NK-92 treated with Interleukin-12 subunit alpha and Interleukin-12 subunit beta, amount 100 ng/mL, for 24 hours (cell line): ENCODE results near the gene GTF3C1.
A peak's percentile ranks its signal among the peaks of the same experiment; 100 is the strongest.
"Not testable (repeated sequence)": the region's sequence is repeated elsewhere in the genome, so short reads cannot be mapped to it uniquely, and the experiment has no call there.

Experiments
- DNase-seq: peaks from one replicate; lab custom pipeline; 2025; lab: John Stamatoyannopoulos, UW

Gene GTF3C1, protein sequence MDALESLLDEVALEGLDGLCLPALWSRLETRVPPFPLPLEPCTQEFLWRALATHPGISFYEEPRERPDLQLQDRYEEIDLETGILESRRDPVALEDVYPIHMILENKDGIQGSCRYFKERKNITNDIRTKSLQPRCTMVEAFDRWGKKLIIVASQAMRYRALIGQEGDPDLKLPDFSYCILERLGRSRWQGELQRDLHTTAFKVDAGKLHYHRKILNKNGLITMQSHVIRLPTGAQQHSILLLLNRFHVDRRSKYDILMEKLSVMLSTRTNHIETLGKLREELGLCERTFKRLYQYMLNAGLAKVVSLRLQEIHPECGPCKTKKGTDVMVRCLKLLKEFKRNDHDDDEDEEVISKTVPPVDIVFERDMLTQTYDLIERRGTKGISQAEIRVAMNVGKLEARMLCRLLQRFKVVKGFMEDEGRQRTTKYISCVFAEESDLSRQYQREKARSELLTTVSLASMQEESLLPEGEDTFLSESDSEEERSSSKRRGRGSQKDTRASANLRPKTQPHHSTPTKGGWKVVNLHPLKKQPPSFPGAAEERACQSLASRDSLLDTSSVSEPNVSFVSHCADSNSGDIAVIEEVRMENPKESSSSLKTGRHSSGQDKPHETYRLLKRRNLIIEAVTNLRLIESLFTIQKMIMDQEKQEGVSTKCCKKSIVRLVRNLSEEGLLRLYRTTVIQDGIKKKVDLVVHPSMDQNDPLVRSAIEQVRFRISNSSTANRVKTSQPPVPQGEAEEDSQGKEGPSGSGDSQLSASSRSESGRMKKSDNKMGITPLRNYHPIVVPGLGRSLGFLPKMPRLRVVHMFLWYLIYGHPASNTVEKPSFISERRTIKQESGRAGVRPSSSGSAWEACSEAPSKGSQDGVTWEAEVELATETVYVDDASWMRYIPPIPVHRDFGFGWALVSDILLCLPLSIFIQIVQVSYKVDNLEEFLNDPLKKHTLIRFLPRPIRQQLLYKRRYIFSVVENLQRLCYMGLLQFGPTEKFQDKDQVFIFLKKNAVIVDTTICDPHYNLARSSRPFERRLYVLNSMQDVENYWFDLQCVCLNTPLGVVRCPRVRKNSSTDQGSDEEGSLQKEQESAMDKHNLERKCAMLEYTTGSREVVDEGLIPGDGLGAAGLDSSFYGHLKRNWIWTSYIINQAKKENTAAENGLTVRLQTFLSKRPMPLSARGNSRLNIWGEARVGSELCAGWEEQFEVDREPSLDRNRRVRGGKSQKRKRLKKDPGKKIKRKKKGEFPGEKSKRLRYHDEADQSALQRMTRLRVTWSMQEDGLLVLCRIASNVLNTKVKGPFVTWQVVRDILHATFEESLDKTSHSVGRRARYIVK (N-terminal part only)

DNA sequence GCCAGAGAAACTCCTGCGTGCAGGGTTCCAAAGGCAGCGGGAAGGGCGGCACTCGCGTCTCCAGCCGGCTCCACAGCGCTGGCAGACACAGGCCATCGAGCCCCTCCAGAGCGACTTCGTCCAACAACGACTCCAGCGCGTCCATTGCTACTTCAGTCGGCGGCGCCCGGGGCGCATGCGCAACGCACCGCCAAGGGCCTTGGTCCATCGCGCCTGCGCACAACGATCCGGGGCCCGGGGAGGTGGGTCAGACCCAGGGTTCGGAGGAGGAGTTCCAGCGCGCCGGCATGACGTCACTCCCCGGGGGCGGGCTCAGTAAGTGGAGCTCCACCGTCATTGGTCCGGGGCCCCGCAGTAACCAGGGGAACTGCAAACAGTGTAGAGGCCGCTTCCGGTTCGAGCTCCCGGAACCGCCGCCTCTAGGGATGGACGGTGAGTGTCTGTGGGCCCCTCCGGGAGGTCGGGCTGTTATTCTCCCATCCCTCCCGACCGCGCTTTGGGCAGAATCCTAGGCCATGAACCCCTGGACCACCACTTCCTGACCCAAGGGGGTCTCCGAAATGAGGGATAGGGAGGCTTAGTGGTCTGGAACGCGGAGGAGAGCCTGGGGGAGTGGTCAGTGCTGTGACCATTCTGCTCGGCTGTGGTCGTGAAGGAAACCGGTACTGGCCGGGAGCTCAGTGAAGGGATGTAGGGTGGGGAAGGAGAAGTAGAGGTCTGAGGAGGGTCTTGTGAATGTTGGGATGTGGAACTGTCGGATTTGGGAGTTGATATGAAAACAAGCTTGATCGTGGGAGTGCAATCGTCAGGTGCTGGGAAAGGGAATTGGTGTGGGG, at the start of gene GTF3C1, which contains the start of gene KATNIP:
TSS of gene GTF3C1 (minus strand) at position 168 of the 836 bp plus-strand sequence. CDS start at position 145, 23 bp downstream.
TSS of gene KATNIP (plus strand) at position 399 of the 836 bp plus-strand sequence. CDS start at position 426, 27 bp downstream.
- DNase-seq = peak; percentile 100

DNA sequence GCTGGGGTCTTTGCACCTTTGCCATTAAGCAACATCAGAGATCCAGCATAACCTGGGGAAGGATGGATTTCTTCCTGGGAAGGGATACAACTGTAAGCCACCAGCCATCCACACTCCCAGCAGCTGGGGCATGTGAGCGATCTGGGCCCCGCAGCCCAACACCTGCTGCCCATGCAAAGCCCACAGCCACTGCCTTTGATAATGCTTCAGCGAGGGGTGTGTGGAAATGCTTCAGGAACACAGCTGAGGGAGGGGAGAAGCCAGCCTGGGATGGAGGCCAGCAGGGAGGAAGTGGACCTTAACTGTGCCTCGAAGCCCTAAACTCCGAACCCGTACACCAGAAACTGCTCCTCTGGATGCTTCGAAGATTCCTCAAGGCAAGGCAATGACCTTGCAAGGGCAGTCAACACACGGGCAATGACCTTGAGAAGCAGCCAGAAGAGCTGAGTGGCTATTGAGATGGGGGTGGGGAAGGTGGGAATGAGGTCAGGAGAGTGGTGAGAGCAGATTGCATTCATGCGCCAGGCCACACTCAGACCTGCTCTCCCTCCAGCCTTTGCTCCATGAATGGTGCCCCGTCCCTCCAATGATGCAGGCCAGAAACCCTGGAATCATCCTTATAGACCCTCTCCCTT, 49.3 kb upstream of the GTF3C1 start:
- DNase-seq = no peak

DNA sequence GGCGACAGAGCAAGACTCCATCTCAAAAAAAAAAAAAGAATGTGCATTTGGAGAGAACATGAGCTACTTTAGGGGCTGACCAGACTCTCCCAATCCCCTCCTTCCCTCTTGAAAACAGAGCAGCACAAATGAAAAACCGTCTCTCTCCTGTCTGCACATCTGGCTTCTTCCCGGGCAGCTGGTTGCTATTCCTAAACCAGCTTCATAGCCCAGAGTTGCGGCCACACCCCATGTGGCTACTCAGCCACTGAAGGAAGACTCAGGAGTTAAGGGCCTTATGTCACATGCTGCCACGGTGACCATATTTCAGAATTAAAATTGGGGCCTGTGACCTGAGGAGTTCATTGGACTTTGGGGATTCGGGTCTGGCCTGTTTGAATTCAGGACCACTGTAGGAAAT, 48.5 kb upstream of the GTF3C1 start:
- no peak for DNase-seq

DNA sequence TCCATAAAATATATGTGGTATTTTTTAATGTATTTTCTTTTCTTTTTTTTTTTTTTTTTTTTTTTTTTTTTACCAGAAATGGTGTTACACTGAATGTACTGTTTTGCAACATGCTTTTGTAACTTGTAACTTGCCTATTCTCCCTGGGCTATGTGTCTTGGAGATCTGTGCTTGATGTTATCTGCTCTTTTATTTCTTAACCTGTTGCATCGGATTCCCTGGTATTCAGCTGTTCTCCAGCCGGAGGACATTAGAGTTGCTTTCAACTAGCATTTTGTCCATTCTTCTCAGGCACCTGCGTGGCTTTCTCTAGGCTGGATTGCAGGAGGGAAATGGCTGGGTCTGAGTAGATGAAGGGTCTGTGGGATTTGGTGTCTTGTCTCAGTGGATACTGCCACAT, 47.6 kb upstream of the GTF3C1 start:
- no peak for DNase-seq

DNA sequence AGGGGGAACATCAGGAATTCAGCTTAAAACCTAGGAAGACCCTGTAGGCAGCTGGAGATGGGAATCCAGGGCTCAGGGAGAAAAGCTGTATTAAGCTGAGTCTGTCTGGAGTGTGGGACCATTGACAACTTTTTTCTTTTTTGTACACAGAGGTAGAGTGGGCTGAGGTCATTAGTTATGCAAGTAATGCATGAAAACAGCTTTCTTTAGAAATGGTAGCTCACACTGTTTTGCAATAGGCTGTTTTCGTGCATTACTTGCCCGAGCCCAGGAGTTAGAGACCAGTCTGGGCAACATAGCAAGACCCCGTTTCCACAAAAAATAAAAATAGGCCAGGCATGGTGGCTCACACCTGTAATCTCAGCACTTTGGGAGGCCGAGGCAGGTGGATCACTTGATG, 46.7 kb upstream of the GTF3C1 start:
- no peak for DNase-seq

DNA sequence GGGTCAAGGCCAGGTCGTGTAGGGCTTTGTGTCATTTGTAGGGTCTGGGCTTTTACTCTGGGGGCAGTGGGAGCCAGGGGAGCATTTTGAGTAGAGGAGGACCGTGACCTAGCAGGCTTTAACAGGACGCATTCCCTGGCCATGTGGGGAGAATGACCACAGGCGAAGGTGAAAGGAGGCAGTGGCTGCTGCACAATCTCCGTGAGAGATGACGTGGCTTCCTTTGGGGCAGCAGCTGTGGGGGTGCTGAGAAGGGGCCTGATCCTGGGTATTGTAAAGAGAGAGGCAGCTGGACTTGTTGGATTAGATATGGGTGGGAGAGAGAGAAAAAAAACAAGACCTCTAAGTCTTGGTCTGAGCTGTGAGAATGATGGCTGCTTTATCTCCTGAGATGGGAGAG, 46.3 kb upstream of the GTF3C1 start:
- no peak for DNase-seq

DNA sequence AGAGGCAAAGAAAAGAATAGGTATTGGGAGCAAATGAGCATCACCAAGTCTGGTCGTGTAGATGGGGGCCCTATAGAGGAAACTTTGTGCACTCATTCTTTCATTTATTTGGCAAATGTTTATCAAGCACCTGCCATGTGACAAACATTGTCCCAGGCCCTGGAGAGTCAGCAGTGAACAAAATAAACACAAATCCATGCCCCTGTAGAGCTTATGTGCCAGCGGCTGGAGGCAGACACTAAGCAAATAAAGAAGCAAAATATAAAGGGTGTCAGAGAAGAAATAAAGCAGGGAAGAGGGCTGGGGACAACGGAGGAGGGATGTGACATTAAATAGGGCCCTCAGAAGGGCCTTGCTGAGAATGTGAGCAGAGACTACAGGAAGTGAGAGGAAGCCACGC, 45.8 kb upstream of the GTF3C1 start:
- no peak for DNase-seq

DNA sequence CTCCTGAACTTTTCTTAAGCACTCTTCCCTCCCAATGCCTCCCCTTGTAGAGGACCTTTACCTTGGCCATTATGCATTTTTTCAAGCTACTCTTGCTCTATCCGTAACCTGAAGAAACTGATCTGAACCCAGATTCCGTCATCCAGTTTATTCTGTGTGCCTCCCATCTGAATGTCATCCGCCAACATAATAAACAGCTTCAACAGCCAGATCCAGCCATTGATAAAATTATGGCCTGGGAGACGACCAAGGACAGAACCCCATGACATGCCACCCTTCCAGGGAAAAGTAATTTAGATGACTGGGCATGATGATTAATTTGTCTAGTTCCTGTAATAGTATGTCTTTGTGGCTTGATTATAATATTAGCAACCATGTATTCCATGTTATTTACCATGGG, 42.1 kb upstream of the GTF3C1 start:
- DNase-seq = no peak

DNA sequence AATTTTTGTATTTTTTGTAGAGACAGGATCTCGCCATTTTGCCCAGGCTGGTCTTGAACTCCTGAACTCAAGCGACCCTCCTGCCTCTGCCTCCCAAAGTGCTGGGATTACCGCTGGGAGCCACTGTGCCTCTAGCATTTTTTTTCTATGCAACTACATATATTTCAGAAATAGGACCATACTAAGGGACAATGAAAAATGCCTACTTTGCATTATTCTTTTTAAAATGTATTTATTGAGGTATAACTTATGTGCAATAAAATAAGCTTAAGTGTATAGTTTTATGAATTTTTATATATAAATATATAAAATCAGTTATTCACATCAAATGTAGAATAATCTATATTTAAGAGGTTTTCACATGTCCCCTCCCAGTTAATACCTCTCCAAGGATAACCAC, 38.3 kb upstream of the GTF3C1 start:
- DNase-seq = no peak

DNA sequence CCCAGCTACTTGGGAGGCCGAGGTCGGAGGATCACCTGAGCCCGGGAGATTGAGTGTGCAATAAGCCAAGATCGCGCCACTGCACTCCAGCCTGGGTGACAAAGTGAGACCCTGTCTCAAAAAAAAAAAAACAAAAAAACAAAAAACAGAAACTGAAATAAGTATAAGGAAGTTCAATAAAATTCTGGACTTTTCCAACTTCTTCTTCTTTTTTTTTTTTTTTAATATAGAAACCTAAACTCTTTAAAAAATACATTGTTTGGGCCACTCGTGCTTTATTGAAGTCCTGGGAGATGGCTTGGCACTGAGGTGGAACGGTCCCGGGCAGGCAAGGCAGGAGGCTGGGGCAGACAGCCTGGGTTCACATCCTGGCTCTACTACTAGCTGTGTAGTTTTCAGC, 37.0 kb upstream of the GTF3C1 start:
- no peak for DNase-seq

DNA sequence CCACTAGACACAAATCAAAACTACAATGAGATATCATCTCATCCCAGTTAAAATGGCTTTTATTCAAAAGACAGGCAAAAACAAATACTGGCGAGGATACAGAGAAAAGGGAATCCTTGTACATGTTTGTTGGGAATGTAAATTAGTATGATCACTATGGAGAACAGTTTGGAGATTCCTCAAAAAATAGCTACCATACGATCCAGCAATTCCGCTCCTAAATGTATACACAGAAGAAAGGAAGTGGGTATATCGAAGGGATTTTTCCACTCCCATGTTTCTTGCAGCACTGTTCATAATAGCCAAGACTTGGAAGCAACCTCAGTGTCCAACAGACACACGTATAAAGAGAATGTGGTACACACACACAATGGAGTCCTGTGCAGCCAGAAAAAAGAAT, 35.5 kb upstream of the GTF3C1 start:
- no peak for DNase-seq

DNA sequence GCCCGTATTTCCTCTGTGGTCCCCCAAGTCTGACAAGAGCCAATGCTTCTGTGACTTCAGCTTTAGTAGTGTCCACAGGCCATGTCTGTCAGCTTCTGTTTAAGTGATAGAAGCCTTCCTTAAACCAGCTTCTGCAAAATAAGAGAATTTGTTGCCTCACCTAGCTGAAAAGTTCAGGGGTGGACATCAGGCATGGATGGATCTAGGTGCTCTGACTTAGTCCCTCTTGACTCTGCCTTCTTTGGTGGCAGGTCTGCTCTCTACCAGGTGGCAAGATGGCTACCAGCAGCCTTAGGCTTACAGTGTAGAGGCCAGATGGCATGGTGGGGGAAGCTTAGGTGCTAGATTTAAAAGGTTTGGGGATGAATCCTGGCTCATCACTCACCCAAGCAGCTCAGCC, 33.9 kb upstream of the GTF3C1 start:
- DNase-seq = no peak

DNA sequence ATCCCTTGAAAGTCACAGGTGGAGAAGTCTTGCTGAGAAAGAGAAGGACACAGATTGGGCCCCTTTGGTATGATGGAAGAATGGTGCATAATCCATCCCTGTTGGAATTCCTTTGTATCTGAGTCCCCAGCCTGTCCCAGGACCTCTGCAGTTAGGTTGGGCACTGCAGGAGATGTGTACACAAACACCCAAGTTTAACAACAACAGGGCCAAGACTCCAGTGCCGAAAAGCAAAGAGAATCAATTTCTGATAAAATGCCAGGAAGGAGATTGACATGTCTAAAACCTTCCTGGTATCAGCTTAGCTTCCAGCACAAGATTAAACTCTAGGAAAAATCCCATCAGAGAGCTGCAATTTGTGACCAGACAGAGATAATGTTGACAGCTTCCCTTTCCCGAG, 33.2 kb upstream of the GTF3C1 start:
- DNase-seq = no peak

DNA sequence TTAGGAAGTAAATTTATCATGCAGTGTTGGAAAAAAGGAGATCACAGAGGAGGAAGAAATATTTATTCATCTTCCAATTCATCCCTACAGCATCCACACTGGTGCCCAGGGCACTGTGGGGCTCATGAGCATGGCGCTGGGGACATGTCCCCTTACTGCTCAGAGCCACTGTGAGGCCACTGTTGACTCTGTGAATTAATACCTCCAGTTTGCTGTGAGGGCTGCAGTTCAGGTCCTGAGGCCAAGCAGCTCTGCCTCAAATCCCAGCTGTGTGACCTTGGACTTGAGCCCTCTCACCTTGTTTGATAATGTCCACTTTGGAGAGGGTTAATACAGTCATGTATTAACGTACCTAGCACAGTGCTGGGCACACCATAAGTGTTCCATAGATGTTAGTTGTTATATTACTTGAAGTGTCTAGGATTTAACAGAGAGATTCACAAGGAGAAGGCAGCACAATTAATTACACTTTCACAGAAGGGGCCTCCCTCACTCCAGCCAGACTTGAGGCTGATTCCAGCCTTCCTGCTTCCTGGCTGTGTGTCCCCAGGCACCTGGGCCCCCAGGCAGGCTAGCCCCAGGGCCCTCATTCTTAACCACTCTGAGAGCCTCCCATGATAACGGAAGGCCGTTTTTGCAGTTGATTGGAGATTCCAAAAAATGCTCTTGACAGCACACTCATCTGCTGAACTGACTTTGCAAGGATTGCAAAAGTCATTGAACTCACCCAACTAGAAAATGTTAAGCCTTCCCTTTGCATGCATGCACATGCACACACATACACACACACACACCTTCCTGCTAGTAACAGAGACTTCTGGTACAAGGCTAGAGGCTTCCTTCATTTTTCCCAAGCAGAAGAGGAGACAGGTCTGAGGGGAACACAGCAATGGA, 29.6 kb upstream of the GTF3C1 start:
- DNase-seq = no peak

DNA sequence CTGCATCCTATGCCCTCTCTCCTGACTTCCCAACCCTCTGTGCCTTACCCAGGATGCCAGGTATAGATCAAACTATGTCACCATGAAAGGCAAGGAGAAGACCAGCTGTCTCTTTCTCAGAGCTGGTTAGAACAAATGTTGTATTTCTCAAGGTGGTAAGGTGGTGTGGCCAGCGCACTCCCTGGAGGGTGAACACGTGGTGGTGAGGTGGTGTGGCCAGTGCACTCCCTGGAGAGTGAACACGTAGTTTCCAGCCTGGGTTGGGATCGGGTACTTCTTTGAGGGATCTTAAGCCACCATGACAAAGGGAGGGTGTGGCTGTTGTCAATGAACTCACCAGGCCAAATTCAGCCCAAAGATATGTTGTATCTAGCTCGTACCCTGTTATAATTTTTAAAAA, 27.0 kb upstream of the GTF3C1 start:
- no peak for DNase-seq

DNA sequence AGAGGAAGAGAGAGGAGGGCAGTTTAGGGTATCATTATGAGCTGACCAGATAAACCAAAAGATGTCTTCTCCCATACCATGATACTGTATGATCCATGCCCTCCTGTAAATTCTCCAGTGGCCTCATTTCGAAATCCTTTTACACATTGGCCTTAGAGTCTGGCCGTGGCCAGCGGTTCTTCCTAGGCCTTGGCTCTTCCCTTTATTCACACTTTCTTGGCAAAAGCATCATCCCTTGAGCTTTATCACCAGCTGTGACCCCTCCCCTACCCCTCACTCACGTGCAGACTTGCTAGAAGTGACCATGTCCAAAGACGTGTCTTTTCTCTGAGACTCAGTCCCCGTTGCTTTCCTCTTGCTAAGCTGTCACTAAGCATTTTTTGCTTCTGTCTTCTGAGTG, 23.0 kb upstream of the GTF3C1 start:
- DNase-seq = no peak

DNA sequence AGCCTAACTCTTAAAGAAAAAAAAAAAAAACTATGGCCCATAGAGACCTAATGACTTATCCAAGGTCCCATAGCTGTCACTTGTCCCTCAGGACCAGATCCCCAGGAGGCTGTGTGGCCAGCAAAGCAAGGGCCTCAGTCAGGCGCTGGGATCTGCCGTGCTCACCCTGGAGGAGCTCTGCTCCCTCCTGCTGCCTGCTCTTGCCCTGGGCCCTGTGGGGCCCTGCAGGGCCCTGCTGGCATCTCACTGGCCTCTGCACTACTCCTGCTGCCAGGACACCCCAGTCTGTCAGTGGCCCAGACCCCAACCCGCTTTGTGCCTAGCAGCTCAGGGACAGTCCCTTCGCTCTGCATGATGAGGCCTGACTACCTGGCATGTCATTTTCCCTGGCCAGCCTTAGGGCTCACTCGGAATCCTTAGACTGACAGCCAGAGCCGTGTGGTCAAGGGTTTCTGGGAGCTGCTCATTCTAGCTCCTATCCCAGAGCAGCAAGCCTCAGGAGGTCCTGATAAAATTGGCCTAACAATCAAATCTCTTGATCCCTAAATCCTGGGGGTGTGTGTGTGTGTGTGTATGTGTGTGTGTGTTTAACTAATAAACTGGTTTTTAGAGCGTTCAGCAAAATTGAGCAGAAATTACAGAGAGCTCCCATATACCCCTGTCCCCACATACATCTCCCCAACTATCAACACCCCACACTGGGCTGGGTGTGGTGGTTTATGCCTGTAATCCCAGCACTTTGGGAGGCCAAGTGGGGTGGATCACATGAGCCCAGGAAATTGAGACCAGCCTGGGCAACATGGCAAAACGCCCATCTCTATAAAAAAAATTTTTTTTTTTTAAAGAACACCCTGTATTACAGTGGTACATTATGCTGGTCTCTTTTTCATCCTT, 22.0 kb upstream of the GTF3C1 start:
- no peak for DNase-seq

DNA sequence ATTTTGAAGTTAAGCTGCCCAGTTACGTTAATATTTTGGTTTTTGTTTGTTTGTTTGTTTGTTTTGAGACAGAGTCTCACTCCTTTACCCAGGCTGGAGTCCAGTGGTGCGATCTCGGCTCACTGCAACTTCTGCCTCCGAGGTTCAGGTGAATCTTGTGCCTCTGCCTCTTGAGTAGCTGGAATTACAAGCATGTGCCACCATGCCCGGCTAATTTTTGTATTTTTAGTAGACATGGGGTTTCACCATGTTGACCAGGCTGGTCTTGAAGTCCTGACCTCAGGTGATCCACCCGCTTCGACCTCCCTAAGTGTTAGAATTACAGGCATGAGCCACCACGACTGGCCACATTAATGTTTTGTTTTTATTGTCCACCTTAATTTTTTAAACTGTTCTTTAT, 21.3 kb upstream of the GTF3C1 start:
- not testable (repeated sequence) for DNase-seq

DNA sequence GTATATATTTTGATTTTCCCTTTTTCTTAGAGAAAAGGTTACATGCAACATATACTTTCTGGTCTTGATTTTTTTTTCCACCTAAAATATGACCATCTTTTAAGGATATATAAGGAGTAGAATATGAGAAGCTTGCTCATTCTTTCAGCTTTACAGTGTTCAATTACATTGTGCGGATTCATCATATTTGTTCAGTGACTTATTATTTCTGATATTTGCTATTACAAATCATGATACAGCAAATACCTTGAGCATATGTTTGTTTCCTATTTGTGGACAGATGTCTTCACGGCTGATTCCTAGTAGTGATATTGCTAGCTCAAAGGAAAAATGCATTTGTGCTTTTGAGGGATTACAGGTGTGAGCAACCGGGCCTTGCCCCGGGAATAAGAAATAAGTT, 18.4 kb upstream of the GTF3C1 start:
- DNase-seq = no peak
